OCI-LY7 (cell line): ENCODE results near the gene CERK. TPM values are rescaled to one million over a fixed set of nuclear protein-coding genes. Genes with fewer than 3 reads are reported as not detected.

Experiments
- BruUV-seq: library from RNA; stranded (reverse); fragments of 400-500 nt; replicated peaks from 2 replicates; lab custom pipeline; 2021; lab: Mats Ljungman, UMichigan
- CTCF ChIA-PET: fragments of 300-600 bp; sonication (Branson Sonifier 250); formaldehyde crosslinking; loops from one replicate; lab custom pipeline; 2022; ENCODE audit warnings: antibody characterized with exemption; ENCODE audit not compliant: unreplicated experiment; lab: Charles Lee
- POLR2A ChIA-PET: fragments of 300-600 bp; sonication (Branson Sonifier 250); formaldehyde crosslinking; loops from one replicate; lab custom pipeline; 2022; ENCODE audit warnings: antibody characterized with exemption; lab: Charles Lee
- DNase-seq: peaks from one replicate; pipeline ENCODE4 v3.0.0-alpha.2; 2015; ENCODE audit warnings: low spot score
- H2AFZ ChIP-seq: fragments of 200-600 bp; sonication (generic), shearing (Covaris generic); 2 replicates; pipeline ENCODE4 v1.6.1; 2014; ENCODE audit warnings: mild to moderate bottlenecking, antibody characterized with exemption, low read length, moderate library complexity
- H3K27ac ChIP-seq: fragments of 200-600 bp; sonication (generic); 2 replicates; pipeline ENCODE4 v1.5.1; 2014; ENCODE audit warnings: mixed run types, low read depth, mild to moderate bottlenecking, moderate library complexity, low read length, inconsistent platforms; ENCODE audit not compliant: poor library complexity, severe bottlenecking
- H3K36me3 ChIP-seq: fragments of 200-600 bp; sonication (generic); 2 replicates; pipeline ENCODE4 v1.6.1; 2014; ENCODE audit warnings: mild to moderate bottlenecking, antibody characterized with exemption, low read length, moderate library complexity, mixed read lengths; ENCODE audit not compliant: insufficient read depth
- H3K4me1 ChIP-seq: fragments of 200-600 bp; sonication (generic); 2 replicates; pipeline ENCODE4 v1.5.1; 2014; ENCODE audit warnings: mild to moderate bottlenecking, low read length; ENCODE audit not compliant: insufficient read depth, poor library complexity, severe bottlenecking
- H3K4me2 ChIP-seq: fragments of 200-600 bp; sonication (generic); 2 replicates; pipeline ENCODE4 v1.6.1; 2014; ENCODE audit warnings: mild to moderate bottlenecking, low read length
- H3K4me3 ChIP-seq: fragments of 200-600 bp; sonication (generic); 2 replicates; pipeline ENCODE4 v1.5.1; 2014; ENCODE audit warnings: mild to moderate bottlenecking, low read depth, low read length; ENCODE audit not compliant: poor library complexity, severe bottlenecking
- H3K79me2 ChIP-seq: fragments of 200-600 bp; sonication (generic); 2 replicates; pipeline ENCODE4 v1.6.1; 2016; ENCODE audit warnings: low read depth, mild to moderate bottlenecking, low read length, moderate library complexity, mixed read lengths; ENCODE audit not compliant: insufficient read depth
- H3K9me2 ChIP-seq: fragments of 200-600 bp; sonication (generic); 2 replicates; pipeline ENCODE4 v1.6.1; 2016; ENCODE audit warnings: mild to moderate bottlenecking, low read length, mixed read lengths; ENCODE audit not compliant: insufficient read depth
- H3K9me3 ChIP-seq: fragments of 200-600 bp; sonication (generic); 2 replicates; pipeline ENCODE4 v1.6.1; 2014; ENCODE audit warnings: mild to moderate bottlenecking, mixed run types, low read length, mixed read lengths
- H4K20me1 ChIP-seq: fragments of 200-600 bp; sonication (generic); 2 replicates; pipeline ENCODE4 v1.6.1; 2014; ENCODE audit warnings: mild to moderate bottlenecking, antibody characterized with exemption, low read length, moderate library complexity, mixed read lengths; ENCODE audit not compliant: insufficient read depth
- CTCF ChIP-seq: fragments of 200-600 bp; sonication (generic); conservative IDR thresholded peaks from 2 replicates; pipeline ENCODE4 v1.5.1; 2014; ENCODE audit warnings: mild to moderate bottlenecking, antibody characterized with exemption, low read length, moderate library complexity, mixed read lengths
- EZH2phosphoT487 ChIP-seq: fragments of 200-600 bp; sonication (generic); IDR thresholded peaks from 2 replicates; pipeline ENCODE4 v1.6.1; 2018; ENCODE audit warnings: low read depth, borderline replicate concordance, mild to moderate bottlenecking, mixed run types, antibody characterized with exemption, low read length, moderate library complexity, mixed read lengths
- intact Hi-C: fragments of 100-400 bp; cut with micrococcal nuclease; formaldehyde crosslinking; loops from one replicate; pipeline ENCODE4 v1.10.0; 2022; ENCODE audit not compliant: unreplicated experiment
- total RNA-seq, 2 experiments: library from RNA; depleted of rRNA in 1 of 2; stranded (reverse); fragments of >200 nt in 1 of 2; shearing (Covaris generic) in 1 of 2; gene quantifications; 2 replicates each; pipeline ENCODE4 v1.2.3, GENCODE V29; 2014 to 2022

Gene CERK
- total RNA-seq, 2 experiments from 2014 or later = 36.6 to 48.1 TPM

GRCh38 chr22:46679706-46680269 lies 58.3 kb downstream of the CERK start:
- no peak for DNase-seq
- CTCF ChIA-PET = no interaction called here
- Histone ChIP-seq H4K20me1 (peaks cover 5% of the 10 kb centered on the region; the same call in 1 of the 2 replicates), H3K4me2 (no peak overlapping the region), H3K4me3 (no peak overlapping the region), H3K79me2 (no peaks in the 10 kb centered on the region), H2AFZ (no peak overlapping the region), H3K36me3 (peaks cover 17% of the 10 kb centered on the region; the same call in 1 of the 2 replicates), H3K9me2 (no peaks in the 10 kb centered on the region), H3K27ac (no peak overlapping the region), H3K4me1 (peaks cover 26% of the 10 kb centered on the region), H3K9me3 (no peaks in the 10 kb centered on the region)
- BruUV-seq = no TSS peak
- TF ChIP-seq CTCF (no peak), EZH2phosphoT487 (no peak)
- intact Hi-C loops = loop anchor here (5.0 to 10.0 kb wide), 3 partner anchors 58 to 115 kb away; partner anchors contain the start of gene CERK
- POLR2A ChIA-PET = no interaction called here

GRCh38 chr22:46678785-46679700 lies 59.0 kb downstream of the CERK start:
- ChIA-PET CTCF (no interaction called here), POLR2A (no interaction called here)
- BruUV-seq = no TSS peak
- Histone ChIP-seq H3K4me1 (peaks cover 26% of the 10 kb centered on the region), H3K36me3 (peaks cover 17% of the 10 kb centered on the region; the same call in 1 of the 2 replicates), H2AFZ (no peak overlapping the region), H3K27ac (no peak overlapping the region), H3K9me2 (no peaks in the 10 kb centered on the region), H3K4me3 (no peak overlapping the region), H4K20me1 (peaks cover 2% of the 10 kb centered on the region; the same call in 1 of the 2 replicates), H3K9me3 (no peaks in the 10 kb centered on the region), H3K79me2 (no peaks in the 10 kb centered on the region), H3K4me2 (no peak overlapping the region)
- intact Hi-C loops = no loop called here
- TF ChIP-seq CTCF (no peak), EZH2phosphoT487 (no peak)
- DNase-seq = no peak
